H9 (cell line): ENCODE data around the gene SMS. TPM values are rescaled to one million over a fixed set of nuclear protein-coding genes. Genes with fewer than 3 reads are reported as not detected.

ENCODE experiments used
- DNase-seq: peaks from one replicate; pipeline ENCODE4 v3.0.0-alpha.2; 2017
- H2AFZ ChIP-seq: one replicate; pipeline ENCODE4 v1.6.1; 2013; ENCODE audit warnings: mild to moderate bottlenecking, low read length, control low read depth, moderate library complexity
- H2AK5ac ChIP-seq: 2 replicates; pipeline ENCODE4 v1.6.1; 2013; ENCODE audit warnings: low read length, control low read depth, mixed read lengths; ENCODE audit not compliant: insufficient read length
- H2BK120ac ChIP-seq: one replicate; pipeline ENCODE4 v1.6.1; 2013; ENCODE audit warnings: low read depth, mild to moderate bottlenecking, low read length, control low read depth, inconsistent platforms; ENCODE audit not compliant: poor library complexity, severe bottlenecking
- H2BK12ac ChIP-seq: 2 replicates; pipeline ENCODE4 v1.6.1; 2013; ENCODE audit warnings: low read length, control low read depth, mixed read lengths, low read depth; ENCODE audit not compliant: insufficient read length
- H2BK15ac ChIP-seq: 2 replicates; pipeline ENCODE4 v1.6.1; 2013; ENCODE audit warnings: low read depth, low read length, control low read depth
- H2BK20ac ChIP-seq: one replicate; pipeline ENCODE4 v1.6.1; 2013; ENCODE audit warnings: low read depth, mild to moderate bottlenecking, low read length, control low read depth, inconsistent platforms; ENCODE audit not compliant: poor library complexity, severe bottlenecking
- H2BK5ac ChIP-seq: 2 replicates; pipeline ENCODE4 v1.6.1; 2013; ENCODE audit warnings: low read length, control low read depth, mixed read lengths; ENCODE audit not compliant: insufficient read length
- H3K14ac ChIP-seq: 2 replicates; pipeline ENCODE4 v1.6.1; 2013; ENCODE audit warnings: low read length, control low read depth; ENCODE audit not compliant: insufficient read depth
- H3K18ac ChIP-seq: 2 replicates; pipeline ENCODE4 v1.6.1; 2013; ENCODE audit warnings: low read depth, mild to moderate bottlenecking, mixed read lengths, low read length, control low read depth; ENCODE audit not compliant: insufficient read length
- H3K23ac ChIP-seq: 2 replicates; pipeline ENCODE4 v1.6.1; 2013; ENCODE audit warnings: low read length, control low read depth, mixed read lengths, low read depth; ENCODE audit not compliant: insufficient read length
- H3K23me2 ChIP-seq: 2 replicates; pipeline ENCODE4 v1.6.1; 2013; ENCODE audit warnings: low read depth, mild to moderate bottlenecking, mixed read lengths, low read length, control low read depth; ENCODE audit not compliant: insufficient read length, poor library complexity, severe bottlenecking
- H3K27ac ChIP-seq: 2 replicates; pipeline ENCODE4 v1.5.1; 2013; ENCODE audit warnings: low read length, control low read depth, mixed read lengths, low read depth; ENCODE audit not compliant: insufficient read length
- H3K27me3 ChIP-seq: 2 replicates; pipeline ENCODE4 v1.6.1; 2013; ENCODE audit warnings: low read length, control low read depth, inconsistent platforms; ENCODE audit not compliant: insufficient read depth
- H3K4ac ChIP-seq: 2 replicates; pipeline ENCODE4 v1.6.1; 2013; ENCODE audit warnings: low read depth, mild to moderate bottlenecking, control low read depth, inconsistent platforms, low read length, moderate library complexity
- H3K4me1 ChIP-seq: 2 replicates; pipeline ENCODE4 v1.6.1; 2013; ENCODE audit warnings: low read length, control low read depth, inconsistent platforms; ENCODE audit not compliant: insufficient read depth
- H3K4me2 ChIP-seq: 2 replicates; pipeline ENCODE4 v1.6.1; 2013; ENCODE audit warnings: low read length, control low read depth, mixed read lengths; ENCODE audit not compliant: insufficient read length, insufficient read depth
- H3K56ac ChIP-seq: 2 replicates; pipeline ENCODE4 v1.6.1; 2013; ENCODE audit warnings: low read depth, mild to moderate bottlenecking, mixed read lengths, low read length, control low read depth; ENCODE audit not compliant: insufficient read length
- H3K79me1 ChIP-seq: 2 replicates; pipeline ENCODE4 v1.6.1; 2013; ENCODE audit warnings: low read depth, mild to moderate bottlenecking, moderate library complexity, low read length, control low read depth, inconsistent platforms; ENCODE audit not compliant: insufficient read depth, poor library complexity, severe bottlenecking
- H3K79me2 ChIP-seq: 2 replicates; pipeline ENCODE4 v1.6.1; 2013; ENCODE audit warnings: low read length, control low read depth, inconsistent platforms; ENCODE audit not compliant: insufficient read depth
- H3K9ac ChIP-seq: 2 replicates; pipeline ENCODE4 v1.6.1; 2013; ENCODE audit warnings: low read length, control low read depth, mixed read lengths; ENCODE audit not compliant: insufficient read length; ENCODE audit errors: extremely low read depth
- H3K9me3 ChIP-seq: one replicate; pipeline ENCODE4 v1.6.1; 2013; ENCODE audit warnings: low read depth, low read length, inconsistent platforms; ENCODE audit not compliant: control insufficient read depth
- H3T11ph ChIP-seq: one replicate; pipeline ENCODE4 v1.6.1; 2013; ENCODE audit warnings: mild to moderate bottlenecking, low read length, control low read depth, inconsistent platforms
- H4K20me1 ChIP-seq: one replicate; pipeline ENCODE4 v1.6.1; 2013; ENCODE audit not compliant: control insufficient read depth, insufficient read length, insufficient read depth
- H4K5ac ChIP-seq: 2 replicates; pipeline ENCODE4 v1.6.1; 2013; ENCODE audit warnings: low read depth, mild to moderate bottlenecking, mixed read lengths, low read length, control low read depth; ENCODE audit not compliant: insufficient read length
- H4K8ac ChIP-seq: replicated peaks from 2 replicates; pipeline ENCODE4 v1.6.1; 2013; ENCODE audit warnings: low read length, control low read depth, mixed read lengths, low read depth; ENCODE audit not compliant: insufficient read length
- H4K91ac ChIP-seq: 2 replicates; pipeline ENCODE4 v1.6.1; 2013; ENCODE audit warnings: low read depth, mild to moderate bottlenecking, moderate library complexity, mixed read lengths, low read length, control low read depth; ENCODE audit not compliant: insufficient read length
- H3K27ac Mint-ChIP-seq, 3 experiments: 2 replicates in 2 of 3; 3 replicates in 1 of 3; pipeline ENCODE4 v1.8.0; 2020 to 2021; ENCODE audit warnings: mixed read lengths in 3 of 3, mild to moderate bottlenecking in 1 of 3, moderate library complexity in 1 of 3
- H3K27me3 Mint-ChIP-seq: 2 replicates; pipeline ENCODE4 v1.8.0; 2021; ENCODE audit warnings: low read depth, mild to moderate bottlenecking, moderate library complexity, mixed read lengths
- H3K36me3 Mint-ChIP-seq, 3 experiments: 2 replicates in 2 of 3; 3 replicates in 1 of 3; pipeline ENCODE4 v1.8.0; 2020 to 2021; ENCODE audit warnings: low read depth in 3 of 3, mixed read lengths in 3 of 3; ENCODE audit not compliant: insufficient read depth in 1 of 3
- H3K4me1 Mint-ChIP-seq, 2 experiments: 2 replicates each; pipeline ENCODE4 v1.8.0; 2020; ENCODE audit warnings: mixed read lengths in 2 of 2
- H3K4me3 Mint-ChIP-seq, 2 experiments: 2 replicates in 1 of 2; 3 replicates in 1 of 2; pipeline ENCODE4 v1.8.0; 2020 to 2021; ENCODE audit warnings: mild to moderate bottlenecking in 2 of 2, mixed read lengths in 2 of 2, moderate library complexity in 1 of 2
- H3K9me3 Mint-ChIP-seq, 2 experiments: 2 replicates in 1 of 2; 3 replicates in 1 of 2; pipeline ENCODE4 v1.8.0; 2020; ENCODE audit warnings: mild to moderate bottlenecking in 2 of 2, mixed read lengths in 2 of 2, moderate library complexity in 1 of 2
- CTCF ChIP-seq: fragments of 200-600 bp; sonication (generic); conservative IDR thresholded peaks from 3 replicates; pipeline ENCODE4 v1.8.0; 2021; ENCODE audit warnings: antibody characterized with exemption, mild to moderate bottlenecking
- WGBS: extraction: QIAGEN DNeasy Blood & Tissue Kit; methylation state at CpG from one replicate; pipeline ENCODE4 v1.1.7; 2013; ENCODE audit warnings: missing lambda C conversion rate, low lambda C conversion rate, mixed read lengths; ENCODE audit not compliant: insufficient read length; ENCODE audit errors: extremely low coverage; 5-methylcytosine and 5-hydroxymethylcytosine counted together
- total RNA-seq: library from RNA; stranded (reverse); gene quantifications from 2 replicates; pipeline ENCODE4 v1.2.1, GENCODE V29; 2021

The SMS gene
- total RNA-seq, 1 experiment from 2014 or later: 415 TPM

- no peak overlapping the region for H3K56ac ChIP-seq
- peak overlapping the region in 1 of 3 experiments; percentile 21; a peak in 1 of 7 replicates for H3K27ac Mint-ChIP-seq
- no peak overlapping the region for H3K14ac ChIP-seq
- H3T11ph ChIP-seq: no peak overlapping the region
- H4K5ac ChIP-seq: no peak overlapping the region
- no peak for DNase-seq
- H3K4me2 ChIP-seq: no peak overlapping the region
- H3K23ac ChIP-seq: no peak overlapping the region
- H3K18ac ChIP-seq: no peak overlapping the region
- H3K9me3 Mint-ChIP-seq: peaks cover 3 to 30% of the 10 kb centered on the region in 2 experiments
- H2BK12ac ChIP-seq: no peak overlapping the region
- H4K8ac ChIP-seq: no peak overlapping the region
- H3K4me1 Mint-ChIP-seq: peaks cover 28 to 36% of the 10 kb centered on the region in 2 experiments
- H3K27ac ChIP-seq: no peak overlapping the region
- H3K27me3 Mint-ChIP-seq: no peaks in the 10 kb centered on the region
- no peak overlapping the region for H4K91ac ChIP-seq
- no peak overlapping the region for H2BK20ac ChIP-seq
- no peak overlapping the region for H2BK15ac ChIP-seq
- no peak overlapping the region for H3K9ac ChIP-seq
- H2AK5ac ChIP-seq: no peak overlapping the region
- no peaks in the 10 kb centered on the region for H3K79me2 ChIP-seq
- no peaks in the 10 kb centered on the region for H3K23me2 ChIP-seq
- no peak for TF ChIP-seq CTCF
- H2BK5ac ChIP-seq: no peak overlapping the region
- H3K4me3 Mint-ChIP-seq: no peak overlapping the region
- peaks cover 4 to 11% (median 5%) of the 10 kb centered on the region in 3 experiments; a peak in 3 of 7 replicates for H3K36me3 Mint-ChIP-seq
- peaks cover 4% of the 10 kb centered on the region; the same call in 1 of the 2 replicates for H3K4me1 ChIP-seq
- no peaks in the 10 kb centered on the region for H3K27me3 ChIP-seq
- H4K20me1 ChIP-seq: no peaks in the 10 kb centered on the region
- H3K9me3 ChIP-seq: peaks cover 7% of the 10 kb centered on the region
- H3K4ac ChIP-seq: no peak overlapping the region
- no peak overlapping the region for H2AFZ ChIP-seq
- no peaks in the 10 kb centered on the region for H3K79me1 ChIP-seq
- H2BK120ac ChIP-seq: no peak overlapping the region
- WGBS: no CpG with 5 or more reads among the region's 1 CpG
Observed at GRCh38 chrX:21907260-21907659, 33.2 kb upstream of the SMS start.
